ENCODE data around the gene GLRA1. TPM values are rescaled to one million over a fixed set of nuclear protein-coding genes. Genes with fewer than 3 reads are reported as not detected.
"Not testable (repeated sequence)": the region's sequence is repeated elsewhere in the genome, so short reads cannot be mapped to it uniquely, and the experiment has no call there.

The GLRA1 gene
- total and polyA plus RNA-seq, 10 donors: not detected

DNA sequence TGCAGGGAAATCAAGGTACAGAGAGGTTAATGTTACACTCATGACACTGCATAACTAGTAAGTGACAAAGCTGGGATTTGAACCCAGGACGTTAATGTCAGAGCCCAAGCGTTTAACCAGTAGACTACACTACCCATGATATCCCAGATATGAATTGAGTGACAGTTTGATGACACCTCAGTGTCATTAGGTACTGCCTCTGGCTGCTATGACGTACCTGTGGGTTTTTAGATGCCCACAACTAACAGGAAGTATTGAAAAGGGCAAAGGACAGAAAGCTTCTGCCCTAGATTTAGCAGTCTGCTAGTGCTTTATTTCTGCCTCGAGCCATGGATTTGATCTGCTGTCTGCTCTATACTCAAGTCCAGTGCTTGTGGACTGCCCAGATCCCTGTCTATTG, 56.2 kb downstream of the GLRA1 start:
- TF ChIP-seq, protein P1, sequence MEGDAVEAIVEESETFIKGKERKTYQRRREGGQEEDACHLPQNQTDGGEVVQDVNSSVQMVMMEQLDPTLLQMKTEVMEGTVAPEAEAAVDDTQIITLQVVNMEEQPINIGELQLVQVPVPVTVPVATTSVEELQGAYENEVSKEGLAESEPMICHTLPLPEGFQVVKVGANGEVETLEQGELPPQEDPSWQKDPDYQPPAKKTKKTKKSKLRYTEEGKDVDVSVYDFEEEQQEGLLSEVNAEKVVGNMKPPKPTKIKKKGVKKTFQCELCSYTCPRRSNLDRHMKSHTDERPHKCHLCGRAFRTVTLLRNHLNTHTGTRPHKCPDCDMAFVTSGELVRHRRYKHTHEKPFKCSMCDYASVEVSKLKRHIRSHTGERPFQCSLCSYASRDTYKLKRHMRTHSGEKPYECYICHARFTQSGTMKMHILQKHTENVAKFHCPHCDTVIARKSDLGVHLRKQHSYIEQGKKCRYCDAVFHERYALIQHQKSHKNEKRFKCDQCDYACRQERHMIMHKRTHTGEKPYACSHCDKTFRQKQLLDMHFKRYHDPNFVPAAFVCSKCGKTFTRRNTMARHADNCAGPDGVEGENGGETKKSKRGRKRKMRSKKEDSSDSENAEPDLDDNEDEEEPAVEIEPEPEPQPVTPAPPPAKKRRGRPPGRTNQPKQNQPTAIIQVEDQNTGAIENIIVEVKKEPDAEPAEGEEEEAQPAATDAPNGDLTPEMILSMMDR (IDR thresholded peaks at IDR 0.05 in 8 of 11, conservative IDR thresholded peaks at IDR 0.05 in 3 of 11): no peak
- TF ChIP-seq POLR2A (IDR thresholded peaks at IDR 0.05) (no peak), POLR2AphosphoS5 (IDR thresholded peaks at IDR 0.05) (no peak)
- no peak for DNase-seq
- Histone ChIP-seq H3K9me3 (no peaks in the 10 kb centered on the region), H3K4me3 (no peak overlapping the region), H3K27ac (no peak overlapping the region), H3K27me3 (replicated peaks in 1 of 7) (no peaks in the 10 kb centered on the region), H3K4me1 (no peaks in the 10 kb centered on the region), H3K36me3 (no peaks in the 10 kb centered on the region)
- intact Hi-C loops (cut with DNase I; ENCODE audit: low total_unique reads): no loop called here
- WGBS, 5 donors: 59 to 80% (median 76%) methylated on average over 4 of the region's 4 CpGs

DNA sequence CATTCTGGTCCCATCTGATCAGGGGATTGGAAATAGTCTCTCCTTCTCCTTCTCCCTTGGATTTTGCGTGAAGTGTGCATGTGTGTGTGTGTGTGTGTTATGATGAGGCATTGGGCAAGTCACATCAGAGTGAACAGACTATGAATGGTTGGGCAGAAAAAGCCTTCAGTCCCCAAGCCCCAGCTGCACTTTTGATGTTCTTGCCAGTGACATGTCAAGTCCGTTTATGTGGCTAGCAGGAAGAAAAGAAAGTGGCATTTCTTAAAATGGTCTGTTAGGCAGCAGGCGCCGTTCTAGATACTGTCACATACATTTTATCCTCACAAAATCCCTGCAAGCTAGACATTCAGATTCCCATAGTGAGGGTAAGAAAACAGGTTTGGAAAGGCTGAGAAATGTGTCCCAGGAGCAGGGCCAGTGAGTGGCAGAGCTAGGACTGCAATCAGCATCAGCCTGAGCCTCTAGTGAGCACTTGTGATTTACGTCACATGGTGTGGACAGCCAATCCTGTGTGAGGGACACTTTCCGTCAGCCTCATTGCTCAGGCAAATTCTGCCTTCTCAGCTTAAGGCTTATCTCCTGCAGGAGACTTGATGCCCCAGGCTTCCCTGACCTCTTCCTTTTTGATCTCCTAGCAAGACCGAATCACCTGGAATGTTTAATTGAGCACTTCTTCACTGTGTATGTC, 60.4 kb downstream of the GLRA1 start:
- H3K27me3 ChIP-seq (replicated peaks in 1 of 7): no peaks in the 10 kb centered on the region
- H3K4me3 ChIP-seq: no peak overlapping the region
- intact Hi-C loops (cut with DNase I; ENCODE audit: low total_unique reads): no loop called here
- TF ChIP-seq, protein P1 (IDR thresholded peaks at IDR 0.05 in 8 of 11, conservative IDR thresholded peaks at IDR 0.05 in 3 of 11): no peak
- no peak for TF ChIP-seq POLR2A (IDR thresholded peaks at IDR 0.05)
- TF ChIP-seq POLR2AphosphoS5 (IDR thresholded peaks at IDR 0.05): no peak
- H3K27ac ChIP-seq: no peak overlapping the region
- H3K9me3 ChIP-seq: no peaks in the 10 kb centered on the region
- 77 to 85% (median 80%) methylated on average over 7 of the region's 7 CpGs for whole genome bisulfite sequencing, 5 donors
- DNase-seq: no peak
- H3K4me1 ChIP-seq: no peaks in the 10 kb centered on the region
- no peaks in the 10 kb centered on the region for H3K36me3 ChIP-seq

DNA sequence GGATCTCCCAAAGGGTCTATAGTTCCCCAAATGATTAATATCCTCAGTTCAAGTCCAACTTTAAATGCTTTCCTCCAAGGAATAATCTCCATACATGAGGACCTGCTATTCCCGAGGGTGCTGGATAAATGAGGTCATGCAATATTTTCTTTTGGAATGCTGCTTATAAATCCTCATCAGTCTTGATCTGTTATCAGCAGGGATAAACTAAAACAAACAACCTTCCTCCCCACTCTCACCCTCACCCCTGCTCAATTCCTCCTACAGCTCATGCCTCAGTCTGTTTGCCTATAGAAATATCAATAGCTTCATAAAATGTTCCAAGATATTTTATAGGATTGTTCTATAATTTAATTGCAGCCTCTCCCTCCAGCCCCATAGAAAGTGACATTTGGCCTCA, 61.1 kb downstream of the GLRA1 start:
- Histone ChIP-seq H3K9me3 (no peaks in the 10 kb centered on the region), H3K27ac (no peak overlapping the region), H3K4me3 (no peak overlapping the region), H3K36me3 (no peaks in the 10 kb centered on the region), H3K4me1 (peaks cover 0 to 1% (median 0%) of the 10 kb centered on the region in 6 donors), H3K27me3 (replicated peaks in 1 of 7) (no peaks in the 10 kb centered on the region)
- intact Hi-C loops (cut with DNase I; ENCODE audit: low total_unique reads): no loop called here
- TF ChIP-seq, protein P1 (IDR thresholded peaks at IDR 0.05 in 8 of 11, conservative IDR thresholded peaks at IDR 0.05 in 3 of 11): no peak
- no peak for TF ChIP-seq POLR2AphosphoS5 (IDR thresholded peaks at IDR 0.05)
- TF ChIP-seq POLR2A (IDR thresholded peaks at IDR 0.05): no peak
- 45 to 75% (median 67%) methylated on average over 1 of the region's 1 CpG for WGBS, 5 donors
- no peak for DNase-seq

DNA sequence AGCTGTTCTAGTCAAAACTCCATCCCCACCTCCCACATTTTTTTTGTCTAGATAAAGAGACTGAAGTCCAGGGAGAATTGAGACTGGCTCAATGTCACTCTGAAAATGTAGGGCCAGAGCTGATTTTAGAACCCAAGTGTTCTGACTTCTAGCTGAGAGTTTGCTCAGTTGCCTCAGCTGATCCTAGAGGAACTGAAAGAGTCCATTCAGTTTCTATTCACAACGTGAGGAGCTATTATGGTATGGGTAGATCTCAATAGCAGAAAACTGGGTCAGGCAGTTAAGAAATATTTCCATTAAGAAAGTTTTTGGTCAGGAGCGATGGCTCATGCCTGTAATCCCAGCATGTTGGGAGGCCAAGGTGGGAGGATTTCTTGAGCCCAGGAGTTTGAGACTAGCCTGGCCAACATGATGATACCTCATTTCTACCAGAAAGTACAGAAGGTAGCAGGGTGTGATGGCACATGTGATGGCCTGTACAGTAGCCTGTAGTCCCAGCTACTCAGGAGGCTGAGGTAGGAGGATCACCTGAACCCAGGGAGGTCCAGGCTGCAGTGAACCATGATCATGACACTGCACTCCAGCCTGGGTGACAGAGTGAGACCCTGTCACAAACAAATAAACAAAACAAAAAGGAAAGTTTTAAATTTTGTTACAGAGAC, 61.7 kb downstream of the GLRA1 start:
- TF ChIP-seq, protein P1 (IDR thresholded peaks at IDR 0.05 in 8 of 11, conservative IDR thresholded peaks at IDR 0.05 in 3 of 11): no peak
- TF ChIP-seq POLR2A (IDR thresholded peaks at IDR 0.05): no peak
- TF ChIP-seq POLR2AphosphoS5 (IDR thresholded peaks at IDR 0.05): no peak
- 72 to 88% (median 77%) methylated on average over 2 of the region's 2 CpGs for WGBS, 5 donors
- Histone ChIP-seq H3K36me3 (no peaks in the 10 kb centered on the region), H3K27ac (no peak overlapping the region), H3K4me3 (no peak overlapping the region), H3K4me1 (peaks cover 0 to 5% (median 0%) of the 10 kb centered on the region in 6 donors), H3K9me3 (no peaks in the 10 kb centered on the region), H3K27me3 (replicated peaks in 1 of 7) (no peaks in the 10 kb centered on the region)
- intact Hi-C loops (cut with DNase I; ENCODE audit: low total_unique reads): no loop called here
- no peak for DNase-seq

DNA sequence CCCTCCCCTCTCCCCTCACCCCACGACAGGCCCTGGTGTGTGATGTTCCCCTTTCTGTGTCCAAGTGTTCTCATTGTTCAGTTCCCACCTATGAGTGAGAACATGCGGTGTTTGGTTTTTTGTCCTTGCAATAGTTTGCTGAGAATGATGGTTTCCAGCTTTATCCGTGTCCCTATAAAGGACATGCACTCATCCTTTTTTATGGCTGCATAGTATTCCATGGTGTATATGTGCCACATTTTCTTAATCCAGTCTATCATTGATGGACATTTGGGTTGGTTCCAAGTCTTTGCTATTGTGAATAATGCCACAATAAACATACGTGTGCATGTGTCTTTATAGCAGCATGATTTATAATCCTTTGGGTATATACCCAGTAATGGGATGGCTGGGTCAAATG, 63.8 kb downstream of the GLRA1 start:
- intact Hi-C loops (cut with DNase I; ENCODE audit: low total_unique reads); H3K27me3 ChIP-seq (replicated peaks in 1 of 7); H3K4me1 ChIP-seq; H3K9me3 ChIP-seq; DNase-seq; H3K4me3 ChIP-seq; H3K27ac ChIP-seq; H3K36me3 ChIP-seq: not testable (repeated sequence)
- 86 to 91% (median 87%) methylated on average over 3 to 4 of the region's 4 CpGs for WGBS, 5 donors
